ENCODE results near the gene NEK6.

The NEK6 gene

GRCh38 chr9:124368692-124369091, 110.9 kb downstream of the NEK6 start:
- DNase-seq, result no peak

DNA sequence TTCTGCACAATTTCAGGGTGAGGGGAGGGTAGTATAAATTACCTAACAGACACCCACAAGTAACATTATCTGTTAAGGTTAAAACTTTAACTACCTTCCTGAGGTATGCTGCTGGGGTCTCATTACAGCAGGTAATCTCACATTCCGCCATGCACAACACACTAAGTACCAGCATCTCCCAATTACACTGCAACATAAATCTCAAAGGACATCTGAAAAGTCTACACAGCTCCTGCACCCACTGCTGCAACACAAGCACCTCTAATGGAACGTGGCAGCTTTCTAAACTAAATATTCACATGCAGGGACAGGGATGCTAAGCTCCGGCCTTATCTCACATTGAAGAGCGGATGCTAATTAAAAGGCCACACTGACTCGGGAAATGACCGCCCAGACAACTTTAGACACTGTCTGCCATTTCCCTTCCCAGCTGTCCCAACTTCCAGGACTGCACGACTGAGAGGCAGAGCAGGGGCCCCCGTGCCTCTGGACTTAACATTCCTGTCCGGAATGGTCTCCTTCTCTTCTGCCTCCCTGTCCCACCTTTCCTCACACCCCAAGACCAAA, 111.6 kb downstream of the NEK6 start:
- DNase-seq, result no peak

DNA sequence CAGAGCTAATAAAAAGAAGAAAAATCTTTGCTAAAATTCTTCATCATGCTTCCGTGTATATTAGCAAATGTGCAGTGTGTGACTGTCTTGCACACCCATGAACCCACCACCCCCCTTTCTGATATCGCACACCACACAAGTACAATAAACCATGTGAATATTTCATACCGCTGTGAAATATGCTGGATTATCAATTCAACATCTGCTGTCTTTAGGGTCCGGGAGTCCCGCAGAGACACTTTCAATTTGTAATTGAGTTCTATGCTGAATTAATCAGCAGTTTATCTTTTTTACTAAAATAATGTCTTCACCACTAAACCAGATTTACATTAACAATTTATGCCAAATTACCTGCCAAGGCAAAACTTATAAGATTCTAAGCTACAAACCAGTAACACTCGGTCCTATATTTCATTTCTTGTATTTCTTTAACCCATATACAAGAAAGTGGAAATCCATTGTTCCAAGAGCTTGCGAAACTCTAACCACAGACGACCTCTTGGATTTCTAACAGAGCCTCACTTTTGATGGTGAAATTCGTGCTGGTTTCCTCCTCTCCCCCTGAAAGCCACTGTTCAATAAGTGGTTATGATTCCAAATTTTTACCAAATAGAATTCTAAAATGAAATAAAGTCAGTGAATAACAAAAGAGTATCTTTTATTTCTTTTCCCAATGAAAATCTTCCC, 113.3 kb downstream of the NEK6 start:
- DNase-seq, result no peak

DNA sequence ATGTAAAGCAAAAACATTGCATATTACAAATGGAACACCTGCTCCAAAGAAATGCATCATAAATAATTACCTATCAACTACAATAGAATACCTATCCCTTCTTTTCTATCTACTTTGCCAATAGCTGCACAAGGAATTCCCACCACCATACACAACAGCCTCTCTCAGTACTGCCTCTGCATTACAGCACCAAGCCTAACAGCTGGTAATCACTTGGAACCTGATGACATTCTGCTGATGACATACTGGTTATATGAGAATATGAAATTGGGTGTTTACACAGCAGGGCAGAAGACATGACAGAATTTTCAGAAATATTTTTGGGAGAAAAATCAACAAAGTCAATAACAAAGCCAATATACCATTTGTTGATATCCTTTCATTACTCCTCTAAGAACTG, 114.3 kb downstream of the NEK6 start:
- no peak for DNase-seq

GRCh38 chr9:124373386-124373785, 115.6 kb downstream of the NEK6 start:
- DNase-seq, result no peak

DNA sequence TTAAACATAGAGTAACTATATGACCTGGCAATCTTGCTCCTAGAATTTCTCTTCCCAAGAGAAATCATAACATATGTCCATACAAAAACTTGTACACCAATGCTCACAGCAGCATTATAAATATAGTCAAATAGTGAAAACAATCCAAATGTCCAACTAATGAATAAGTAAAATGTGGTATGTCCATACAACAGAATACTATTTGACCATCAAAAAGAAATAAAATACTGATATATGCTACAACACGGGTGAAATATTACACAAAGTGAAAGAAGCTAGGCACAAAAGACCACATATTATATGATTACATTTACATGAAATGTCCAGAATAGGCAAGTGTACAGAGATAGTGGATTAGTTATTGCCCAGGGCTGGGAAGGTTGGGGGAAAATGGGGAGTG, 116.1 kb downstream of the NEK6 start:
- no peak for DNase-seq

DNA sequence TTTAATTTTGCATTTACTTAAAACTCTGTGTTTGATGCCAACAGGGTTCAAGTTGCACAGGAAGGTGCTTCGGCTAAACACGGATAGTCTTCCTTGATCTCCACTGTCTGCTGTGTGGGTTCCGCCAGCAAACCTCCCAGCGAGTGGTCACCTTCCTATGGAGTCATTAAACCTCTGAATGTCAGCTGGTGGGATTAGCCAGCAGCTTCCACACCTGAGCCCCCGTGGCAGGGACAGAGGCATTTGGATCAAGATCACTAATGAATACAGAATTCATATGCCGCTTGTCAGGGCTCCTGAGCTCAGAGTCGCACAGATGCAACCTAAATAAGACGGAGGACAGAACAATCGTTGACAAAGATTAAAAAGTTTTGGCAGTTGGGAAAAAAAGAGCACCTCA, 118.0 kb downstream of the NEK6 start:
- no peak for DNase-seq

GRCh38 chr9:124376329-124376728, 118.6 kb downstream of the NEK6 start:
- DNase-seq, result no peak

DNA sequence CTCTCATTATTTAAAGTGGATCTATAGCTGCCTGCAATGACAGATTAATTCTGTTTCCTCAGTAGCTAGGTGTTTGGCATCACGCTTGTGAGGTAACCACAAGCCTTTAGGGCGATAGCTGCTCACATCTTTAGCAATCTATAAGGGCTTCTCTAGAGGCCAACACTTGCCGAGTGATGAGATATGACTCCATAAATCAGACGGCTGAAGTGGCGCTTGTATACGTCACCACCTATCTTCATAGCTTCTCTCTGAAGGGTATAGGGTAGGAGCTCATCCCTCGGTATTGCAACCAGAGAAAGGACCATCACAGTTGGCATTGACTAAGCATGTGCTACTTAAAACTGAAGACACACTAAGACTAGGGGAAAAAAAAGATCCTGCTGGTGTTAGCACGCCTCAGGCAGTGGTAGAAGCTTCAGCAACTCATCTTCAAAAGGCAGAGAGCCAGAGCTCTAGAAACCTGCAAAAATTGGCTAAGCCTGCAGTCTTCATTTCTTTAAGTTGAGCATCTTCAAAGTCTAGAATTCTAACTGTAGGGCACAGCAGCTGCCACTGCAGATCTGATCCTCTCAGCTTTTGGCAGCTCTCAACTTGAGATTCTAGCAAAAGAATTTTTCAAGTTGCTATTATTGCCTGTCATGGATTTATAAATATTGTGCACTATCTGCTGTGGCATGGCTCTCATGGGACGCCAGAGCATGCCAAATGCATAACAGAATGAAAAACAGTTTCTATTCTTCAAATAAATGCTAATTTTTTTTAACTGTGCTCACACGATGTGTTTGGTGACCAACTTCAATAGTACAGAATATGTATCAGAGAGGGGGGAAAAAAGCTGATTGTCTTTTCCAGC, 120.0 kb downstream of the NEK6 start:
- no peak for DNase-seq

GRCh38 chr9:124381170-124381945, 123.6 kb downstream of the NEK6 start:
- peak in 1 of 51 donors; percentile 29 for DNase-seq

DNA sequence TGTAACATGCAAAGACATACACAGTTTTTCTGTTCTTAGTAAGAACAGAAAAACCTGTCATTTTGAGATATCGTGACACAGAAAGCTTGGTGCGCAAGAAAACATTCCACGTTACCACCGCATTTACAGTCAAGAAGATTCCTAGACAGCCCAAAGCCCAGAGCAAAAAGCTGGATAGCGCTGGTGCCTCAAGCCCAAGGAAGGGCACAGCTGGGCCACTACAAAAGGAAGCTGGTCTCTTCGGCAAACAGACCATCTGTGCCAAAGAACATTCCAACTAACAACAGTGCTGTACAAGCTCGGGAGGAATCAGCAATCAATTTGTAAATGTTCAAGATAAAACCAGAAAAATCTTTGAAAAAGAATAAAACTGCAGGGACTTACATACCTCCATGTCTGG, 126.5 kb downstream of the NEK6 start:
- no peak for DNase-seq

GRCh38 chr9:124384846-124385245, 127.1 kb downstream of the NEK6 start:
- no peak for DNase-seq

GRCh38 chr9:124385623-124386022, 127.9 kb downstream of the NEK6 start:
- DNase-seq, result no peak

DNA sequence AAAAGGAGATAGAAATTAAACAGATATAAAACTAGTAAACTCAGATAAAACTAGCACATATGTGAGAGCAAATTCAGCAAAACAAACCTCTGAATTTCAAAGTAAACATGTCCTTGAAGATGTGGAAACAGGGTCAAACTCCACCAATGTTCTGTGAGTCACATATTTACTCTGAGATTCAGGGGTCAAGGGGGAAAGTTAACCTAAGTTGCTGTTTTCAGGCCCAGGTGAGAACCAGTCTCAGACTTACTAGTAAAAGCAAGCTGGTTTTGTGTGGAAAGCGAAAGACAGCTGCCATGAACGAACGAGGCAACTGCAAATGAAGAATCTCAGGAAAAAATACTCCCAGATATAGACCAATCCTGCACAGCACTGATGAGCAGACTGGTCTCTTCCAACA, 128.5 kb downstream of the NEK6 start:
- no peak for DNase-seq

GRCh38 chr9:124388275-124389048, 130.7 kb downstream of the NEK6 start:
- no peak for DNase-seq

DNA sequence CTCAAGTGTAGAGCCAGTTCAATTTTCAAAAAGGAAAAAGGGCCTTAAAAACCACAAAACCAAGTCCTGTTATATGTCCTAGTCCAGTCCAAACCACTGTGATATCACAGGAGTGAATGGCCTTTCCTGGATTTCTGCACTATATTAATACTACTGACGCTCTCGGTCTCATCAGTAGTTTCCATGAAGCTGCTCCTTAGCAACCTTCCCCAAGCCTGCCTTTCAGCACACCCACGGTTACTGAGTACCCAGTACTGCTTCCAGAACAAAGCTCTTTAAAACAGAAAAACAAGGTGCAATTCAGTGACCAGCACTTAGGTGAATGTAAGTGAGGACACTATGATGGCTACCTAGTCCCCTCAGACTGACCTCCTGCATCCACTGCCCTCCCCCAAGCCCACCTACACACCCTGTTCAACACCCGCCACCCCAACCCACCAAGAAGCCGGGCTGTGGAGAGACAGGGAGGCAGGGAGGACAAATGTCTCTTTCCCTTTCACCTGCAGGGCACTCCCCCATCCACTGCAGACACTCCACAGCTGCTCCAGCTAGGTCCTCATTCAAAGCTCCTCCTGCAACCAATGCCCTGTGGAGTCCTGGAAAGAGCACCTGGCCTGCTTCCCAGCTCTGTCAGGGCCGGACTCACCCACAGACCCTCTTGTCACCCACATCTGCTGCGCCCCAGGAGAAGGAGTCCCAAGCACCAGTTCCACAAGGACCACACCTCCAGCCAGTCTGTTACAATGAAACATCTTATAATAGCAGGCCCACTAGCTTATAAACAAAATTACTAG, 131.6 kb downstream of the NEK6 start:
- DNase-seq, result peak in 1 of 51 donors; percentile 11

- no peak for DNase-seq
These were observed 133.3 kb downstream of the NEK6 start for GRCh38 chr9:124390794-124391658.

- DNase-seq, result peak in 1 of 51 donors; percentile 7
These were observed 134.6 kb downstream of the NEK6 start for GRCh38 chr9:124392254-124392870.

Measured in hypothalamus (tissue), 51 donors.